ENCODE data around the gene CNPY3.
"Not testable (repeated sequence)": the region's sequence is repeated elsewhere in the genome, so short reads cannot be mapped to it uniquely, and the experiment has no call there.

Gene CNPY3

DNA sequence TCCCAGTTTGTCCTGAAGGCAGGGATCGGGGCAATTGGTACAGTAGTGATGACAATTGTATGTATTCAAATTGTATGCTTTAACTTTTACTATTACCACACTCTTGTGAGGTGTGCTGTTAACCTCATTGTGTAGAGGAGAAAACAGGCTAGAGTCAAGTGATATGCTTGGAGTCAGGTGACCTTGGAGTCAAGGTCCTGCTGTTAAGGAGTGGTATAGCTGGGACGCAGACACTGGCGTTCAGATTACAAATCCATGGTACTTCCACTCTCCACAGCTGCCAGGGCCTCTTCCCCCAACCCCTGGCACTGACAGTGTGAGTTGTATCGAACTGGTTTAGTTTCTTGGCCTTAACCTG lies 10.5 kb downstream of the CNPY3 start:
- TF ChIP-seq CTCF (IDR thresholded peaks at IDR 0.05; ENCODE audit: low read length) = no peak
- TF ChIP-seq EZH2 (IDR thresholded peaks at IDR 0.05; ENCODE audit: borderline replicate concordance, low read length) = no peak
- H3K9ac ChIP-seq (ENCODE audit: low read length) = no peak overlapping the region
- no peaks in the 10 kb centered on the region for H4K20me1 ChIP-seq (ENCODE audit: insufficient read depth, low read length)
- H3K9me3 ChIP-seq (ENCODE audit: low read length) = no peaks in the 10 kb centered on the region
- no peaks in the 10 kb centered on the region for H3K9me2 ChIP-seq (ENCODE audit: low read depth, low read length)
- no peak overlapping the region for H3K4me2 ChIP-seq (ENCODE audit: low read length)
- no peak overlapping the region for H2AFZ ChIP-seq (ENCODE audit: low read length)
- no peaks in the 10 kb centered on the region for H3K27me3 ChIP-seq (ENCODE audit: insufficient read depth, low read length)
- no peak overlapping the region for H3K4me3 ChIP-seq (ENCODE audit: low read depth, low read length, poor library complexity, severe bottlenecking)
- H3K79me2 ChIP-seq (ENCODE audit: insufficient read depth, low read length) = no peaks in the 10 kb centered on the region
- H3K4me1 ChIP-seq (ENCODE audit: insufficient read depth, low read length, severe bottlenecking) = no peaks in the 10 kb centered on the region
- no peaks in the 10 kb centered on the region for H3F3A ChIP-seq (ENCODE audit: insufficient read depth, low read length)
- H3K27ac ChIP-seq (ENCODE audit: low read depth, low read length, poor library complexity, severe bottlenecking) = no peak overlapping the region
- H3K36me3 ChIP-seq (ENCODE audit: insufficient read depth, low read length) = peaks cover 72% of the 10 kb centered on the region

DNA sequence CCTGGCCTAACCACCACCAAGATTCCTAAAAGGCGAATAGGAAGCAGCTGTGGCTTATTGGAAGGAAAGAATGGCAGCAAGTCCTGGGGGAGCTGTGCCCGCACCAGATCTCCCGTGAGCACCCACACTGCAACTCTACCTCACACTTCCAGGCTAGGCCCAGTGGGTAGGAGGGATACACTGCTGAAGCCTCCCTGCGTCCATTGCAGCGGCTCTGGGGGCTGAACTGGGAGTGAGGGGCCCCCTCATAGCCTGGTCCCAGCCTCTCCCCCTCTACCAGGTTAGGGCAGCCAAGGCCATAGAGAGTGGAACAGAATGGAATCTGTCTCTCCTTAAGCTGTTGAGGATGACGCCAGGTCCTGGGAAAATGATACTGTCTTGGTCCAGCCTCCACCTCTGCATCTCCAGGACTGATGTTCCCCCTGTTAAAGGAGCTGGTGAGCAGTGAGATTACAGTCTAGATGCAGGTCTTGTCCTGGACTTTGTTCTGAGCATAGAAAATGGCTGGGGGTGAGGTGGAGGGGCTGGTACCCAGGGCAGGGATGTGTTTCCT lies 11.3 kb downstream of the CNPY3 start:
- no peaks in the 10 kb centered on the region for H3K79me2 ChIP-seq (ENCODE audit: insufficient read depth, low read length)

DNA sequence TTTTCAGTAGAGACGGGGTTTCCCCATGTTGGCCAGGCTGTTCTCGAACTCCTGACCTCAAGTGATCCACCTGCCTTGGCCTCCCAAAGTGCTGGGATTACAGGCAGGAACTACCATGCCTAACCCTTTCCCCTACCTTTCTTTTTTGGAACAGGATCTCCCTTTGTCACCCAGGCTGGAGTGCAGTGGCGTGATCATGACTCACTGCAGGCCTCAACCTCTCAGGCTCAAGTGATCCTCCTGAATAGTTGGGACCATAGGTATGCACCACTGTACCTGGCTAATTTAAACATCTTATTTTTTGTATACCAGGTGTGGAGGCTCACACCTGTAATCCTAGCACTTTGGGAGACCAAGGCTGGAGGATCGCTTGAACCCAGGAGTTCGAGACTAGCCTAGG lies 12.1 kb downstream of the CNPY3 start:
- not testable (repeated sequence) for H3K27me3 ChIP-seq (ENCODE audit: insufficient read depth, low read length); H3K9me2 ChIP-seq (ENCODE audit: low read depth, low read length)
- peaks cover 57% of the 10 kb centered on the region for H3K36me3 ChIP-seq (ENCODE audit: insufficient read depth, low read length)

More for the DNA sequence above, 11.3 kb downstream of the CNPY3 start:
- peaks cover 65% of the 10 kb centered on the region for H3K36me3 ChIP-seq (ENCODE audit: insufficient read depth, low read length)
- no peaks in the 10 kb centered on the region for H3F3A ChIP-seq (ENCODE audit: insufficient read depth, low read length)
- TF ChIP-seq CTCF (IDR thresholded peaks at IDR 0.05; ENCODE audit: low read length) = no peak
- TF ChIP-seq EZH2 (IDR thresholded peaks at IDR 0.05; ENCODE audit: borderline replicate concordance, low read length) = no peak
- H3K27ac ChIP-seq (ENCODE audit: low read depth, low read length, poor library complexity, severe bottlenecking) = no peak overlapping the region
- no peak overlapping the region for H2AFZ ChIP-seq (ENCODE audit: low read length)
- H3K27me3 ChIP-seq (ENCODE audit: insufficient read depth, low read length) = no peaks in the 10 kb centered on the region
- H3K4me1 ChIP-seq (ENCODE audit: insufficient read depth, low read length, severe bottlenecking) = no peaks in the 10 kb centered on the region
- H3K9ac ChIP-seq (ENCODE audit: low read length) = no peak overlapping the region
- no peaks in the 10 kb centered on the region for H4K20me1 ChIP-seq (ENCODE audit: insufficient read depth, low read length)
- H3K9me2 ChIP-seq (ENCODE audit: low read depth, low read length) = no peaks in the 10 kb centered on the region
- no peak overlapping the region for H3K4me2 ChIP-seq (ENCODE audit: low read length)
- H3K9me3 ChIP-seq (ENCODE audit: low read length) = no peaks in the 10 kb centered on the region
- no peak overlapping the region for H3K4me3 ChIP-seq (ENCODE audit: low read depth, low read length, poor library complexity, severe bottlenecking)

GRCh38 chr6:42942444-42942843 lies 13.2 kb downstream of the CNPY3 start:
- Histone ChIP-seq H3K9ac (ENCODE audit: low read length) (no peak overlapping the region), H3K9me3 (ENCODE audit: low read length) (no peaks in the 10 kb centered on the region), H3K4me2 (ENCODE audit: low read length) (no peak overlapping the region), H3K27ac (ENCODE audit: low read depth, low read length, poor library complexity, severe bottlenecking) (no peak overlapping the region), H4K20me1 (ENCODE audit: insufficient read depth, low read length) (no peaks in the 10 kb centered on the region), H3K27me3 (ENCODE audit: insufficient read depth, low read length) (no peaks in the 10 kb centered on the region), H2AFZ (ENCODE audit: low read length) (no peak overlapping the region), H3K79me2 (ENCODE audit: insufficient read depth, low read length) (no peaks in the 10 kb centered on the region), H3K9me2 (ENCODE audit: low read depth, low read length) (no peaks in the 10 kb centered on the region), H3K4me3 (ENCODE audit: low read depth, low read length, poor library complexity, severe bottlenecking) (no peak overlapping the region), H3K36me3 (ENCODE audit: insufficient read depth, low read length) (peaks cover 46% of the 10 kb centered on the region), H3F3A (ENCODE audit: insufficient read depth, low read length) (no peaks in the 10 kb centered on the region), H3K4me1 (ENCODE audit: insufficient read depth, low read length, severe bottlenecking) (no peaks in the 10 kb centered on the region)
- TF ChIP-seq EZH2 (IDR thresholded peaks at IDR 0.05; ENCODE audit: borderline replicate concordance, low read length) = no peak
- TF ChIP-seq CTCF (IDR thresholded peaks at IDR 0.05; ENCODE audit: low read length) = no peak

More for the DNA sequence above, 12.1 kb downstream of the CNPY3 start:
- H4K20me1 ChIP-seq (ENCODE audit: insufficient read depth, low read length); H3K4me2 ChIP-seq (ENCODE audit: low read length); H3K79me2 ChIP-seq (ENCODE audit: insufficient read depth, low read length); H3K4me1 ChIP-seq (ENCODE audit: insufficient read depth, low read length, severe bottlenecking); H3K9me3 ChIP-seq (ENCODE audit: low read length); H3K4me3 ChIP-seq (ENCODE audit: low read depth, low read length, poor library complexity, severe bottlenecking); H3K9ac ChIP-seq (ENCODE audit: low read length); H2AFZ ChIP-seq (ENCODE audit: low read length); H3F3A ChIP-seq (ENCODE audit: insufficient read depth, low read length); H3K27ac ChIP-seq (ENCODE audit: low read depth, low read length, poor library complexity, severe bottlenecking): not testable (repeated sequence)
